ENCODE results near the gene HAAO. TPM values are rescaled to one million over a fixed set of nuclear protein-coding genes. Genes with fewer than 3 reads are reported as not detected.

Gene HAAO
- total and polyA plus RNA-seq, 2 of the 13 experiments (the other 11 are each of a cell fraction or from before 2014, with no cell fraction given), result 36.1 to 42.7 TPM

DNA sequence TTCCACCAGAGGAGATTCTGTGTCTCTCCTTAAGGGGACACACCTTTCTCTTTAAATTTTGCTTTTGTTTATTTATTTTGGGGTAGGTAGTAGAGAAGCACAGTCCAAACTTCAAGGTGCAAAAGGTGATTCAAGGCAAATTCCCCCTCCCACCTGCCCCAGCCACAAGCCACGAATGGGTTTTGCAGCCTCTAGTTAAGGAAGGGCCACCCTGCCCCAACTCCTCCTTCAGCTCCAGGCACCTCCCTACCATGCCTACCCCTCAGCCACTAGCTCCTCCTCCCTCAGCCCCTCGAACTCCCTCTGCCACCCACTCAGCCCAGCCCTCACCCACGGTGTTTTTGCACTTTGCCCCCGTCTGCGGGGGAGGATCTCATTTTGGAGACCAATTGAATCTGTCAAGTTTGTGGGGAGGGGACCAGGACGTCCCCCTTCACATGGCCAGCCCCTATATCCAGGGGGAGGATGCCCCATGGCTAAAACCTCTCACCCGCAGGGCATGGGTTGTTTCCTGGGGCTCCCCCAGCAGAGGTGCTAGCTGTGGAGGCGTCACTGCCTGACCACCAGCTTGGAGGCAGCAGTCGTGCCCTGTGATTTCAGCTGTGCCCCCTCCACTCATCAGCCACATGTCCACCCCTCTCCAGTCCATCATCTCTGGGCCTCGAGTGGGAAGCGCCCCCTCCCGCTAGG, 4.5 kb downstream of the HAAO start (continued):
- TF ChIP-seq NONO (IDR thresholded peaks at IDR 0.05) (no peak), NONO (CRISPR knock-in tag; conservative IDR thresholded peaks at IDR 0.05) (peak; percentile 56; the same call in 1 of the 2 replicates), ZNF605 (CRISPR knock-in tag; IDR thresholded peaks at IDR 0.05) (no peak; the same call in 1 of the 2 replicates), TBP (CRISPR knock-in tag; IDR thresholded peaks at IDR 0.05) (no peak), FLYWCH1 (CRISPR knock-in tag; IDR thresholded peaks at IDR 0.05) (no peak), SPEN (CRISPR knock-in tag; IDR thresholded peaks at IDR 0.05; ENCODE audit: low read depth) (no peak), ZNF484 (CRISPR knock-in tag; IDR thresholded peaks at IDR 0.05; ENCODE audit: borderline replicate concordance, low read depth) (no peak), HNRNPK (IDR thresholded peaks at IDR 0.05; ENCODE audit: low read depth, low read length, poor library complexity, severe bottlenecking) (no peak), POLR2AphosphoS2 (IDR thresholded peaks at IDR 0.05; ENCODE audit: low read depth, low read length) (no peak), PCBP2 (optimal IDR thresholded peaks at IDR 0.05; ENCODE audit: low read depth, low read length, poor library complexity, severe bottlenecking) (no peak), SMAD9 (CRISPR knock-in tag; IDR thresholded peaks at IDR 0.05) (no peak), ZNF350 (CRISPR knock-in tag; IDR thresholded peaks at IDR 0.05; ENCODE audit: borderline replicate concordance, low read depth) (peak; percentile 18; the same call in 1 of the 2 replicates), ZNF589 (CRISPR knock-in tag; conservative IDR thresholded peaks at IDR 0.05) (no peak), ZNF703 (CRISPR knock-in tag; IDR thresholded peaks at IDR 0.05; ENCODE audit: borderline replicate concordance) (no peak), ZNF556 (CRISPR knock-in tag; IDR thresholded peaks at IDR 0.05; ENCODE audit: borderline replicate concordance) (no peak), ZNF441 (CRISPR knock-in tag; IDR thresholded peaks at IDR 0.05; ENCODE audit: borderline replicate concordance) (no peak), ZBTB42 (CRISPR knock-in tag; IDR thresholded peaks at IDR 0.05) (no peak), SRF (IDR thresholded peaks at IDR 0.05; ENCODE audit: low read depth, low read length) (no peak), ZNF572 (CRISPR knock-in tag; IDR thresholded peaks at IDR 0.05) (no peak), GZF1 (CRISPR knock-in tag; IDR thresholded peaks at IDR 0.05) (no peak), YY1 (IDR thresholded peaks at IDR 0.05; ENCODE audit: insufficient read depth, insufficient replicate concordance, low read depth, low read length) (no peak), PLRG1 (conservative IDR thresholded peaks at IDR 0.05) (no peak), ATRX (CRISPR knock-in tag; IDR thresholded peaks at IDR 0.05; ENCODE audit: borderline replicate concordance) (no peak), KDM1A (CRISPR knock-in tag; IDR thresholded peaks at IDR 0.05) (no peak), ZNF329 (CRISPR knock-in tag; IDR thresholded peaks at IDR 0.05; ENCODE audit: low read depth) (no peak)
- TF ChIP-seq, protein P1, sequence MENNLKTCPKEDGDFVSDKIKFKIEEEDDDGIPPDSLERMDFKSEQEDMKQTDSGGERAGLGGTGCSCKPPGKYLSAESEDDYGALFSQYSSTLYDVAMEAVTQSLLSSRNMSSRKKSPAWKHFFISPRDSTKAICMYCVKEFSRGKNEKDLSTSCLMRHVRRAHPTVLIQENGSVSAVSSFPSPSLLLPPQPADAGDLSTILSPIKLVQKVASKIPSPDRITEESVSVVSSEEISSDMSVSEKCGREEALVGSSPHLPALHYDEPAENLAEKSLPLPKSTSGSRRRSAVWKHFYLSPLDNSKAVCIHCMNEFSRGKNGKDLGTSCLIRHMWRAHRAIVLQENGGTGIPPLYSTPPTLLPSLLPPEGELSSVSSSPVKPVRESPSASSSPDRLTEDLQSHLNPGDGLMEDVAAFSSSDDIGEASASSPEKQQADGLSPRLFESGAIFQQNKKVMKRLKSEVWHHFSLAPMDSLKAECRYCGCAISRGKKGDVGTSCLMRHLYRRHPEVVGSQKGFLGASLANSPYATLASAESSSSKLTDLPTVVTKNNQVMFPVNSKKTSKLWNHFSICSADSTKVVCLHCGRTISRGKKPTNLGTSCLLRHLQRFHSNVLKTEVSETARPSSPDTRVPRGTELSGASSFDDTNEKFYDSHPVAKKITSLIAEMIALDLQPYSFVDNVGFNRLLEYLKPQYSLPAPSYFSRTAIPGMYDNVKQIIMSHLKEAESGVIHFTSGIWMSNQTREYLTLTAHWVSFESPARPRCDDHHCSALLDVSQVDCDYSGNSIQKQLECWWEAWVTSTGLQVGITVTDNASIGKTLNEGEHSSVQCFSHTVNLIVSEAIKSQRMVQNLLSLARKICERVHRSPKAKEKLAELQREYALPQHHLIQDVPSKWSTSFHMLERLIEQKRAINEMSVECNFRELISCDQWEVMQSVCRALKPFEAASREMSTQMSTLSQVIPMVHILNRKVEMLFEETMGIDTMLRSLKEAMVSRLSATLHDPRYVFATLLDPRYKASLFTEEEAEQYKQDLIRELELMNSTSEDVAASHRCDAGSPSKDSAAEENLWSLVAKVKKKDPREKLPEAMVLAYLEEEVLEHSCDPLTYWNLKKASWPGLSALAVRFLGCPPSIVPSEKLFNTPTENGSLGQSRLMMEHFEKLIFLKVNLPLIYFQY (CRISPR knock-in tag; IDR thresholded peaks at IDR 0.05; ENCODE audit: borderline replicate concordance), result no peak
- TF ChIP-seq, protein P2, sequence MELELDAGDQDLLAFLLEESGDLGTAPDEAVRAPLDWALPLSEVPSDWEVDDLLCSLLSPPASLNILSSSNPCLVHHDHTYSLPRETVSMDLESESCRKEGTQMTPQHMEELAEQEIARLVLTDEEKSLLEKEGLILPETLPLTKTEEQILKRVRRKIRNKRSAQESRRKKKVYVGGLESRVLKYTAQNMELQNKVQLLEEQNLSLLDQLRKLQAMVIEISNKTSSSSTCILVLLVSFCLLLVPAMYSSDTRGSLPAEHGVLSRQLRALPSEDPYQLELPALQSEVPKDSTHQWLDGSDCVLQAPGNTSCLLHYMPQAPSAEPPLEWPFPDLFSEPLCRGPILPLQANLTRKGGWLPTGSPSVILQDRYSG (CRISPR knock-in tag; IDR thresholded peaks at IDR 0.05), result no peak
